Cardiac atrium fibroblast (primary cell): ENCODE results near the gene TMEM254. TPM values are rescaled to one million over a fixed set of nuclear protein-coding genes. Genes with fewer than 3 reads are reported as not detected.

Source experiments
- total RNA-seq: library from RNA; depleted of rRNA; stranded (reverse); fragments of >200 nt; gene quantifications from 2 replicates; pipeline ENCODE4 v1.2.3, GENCODE V29; 2015

Gene TMEM254, protein sequence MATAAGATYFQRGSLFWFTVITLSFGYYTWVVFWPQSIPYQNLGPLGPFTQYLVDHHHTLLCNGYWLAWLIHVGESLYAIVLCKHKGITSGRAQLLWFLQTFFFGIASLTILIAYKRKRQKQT
- 11.7 and 17.7 TPM in 2 replicates for total RNA-seq

DNA sequence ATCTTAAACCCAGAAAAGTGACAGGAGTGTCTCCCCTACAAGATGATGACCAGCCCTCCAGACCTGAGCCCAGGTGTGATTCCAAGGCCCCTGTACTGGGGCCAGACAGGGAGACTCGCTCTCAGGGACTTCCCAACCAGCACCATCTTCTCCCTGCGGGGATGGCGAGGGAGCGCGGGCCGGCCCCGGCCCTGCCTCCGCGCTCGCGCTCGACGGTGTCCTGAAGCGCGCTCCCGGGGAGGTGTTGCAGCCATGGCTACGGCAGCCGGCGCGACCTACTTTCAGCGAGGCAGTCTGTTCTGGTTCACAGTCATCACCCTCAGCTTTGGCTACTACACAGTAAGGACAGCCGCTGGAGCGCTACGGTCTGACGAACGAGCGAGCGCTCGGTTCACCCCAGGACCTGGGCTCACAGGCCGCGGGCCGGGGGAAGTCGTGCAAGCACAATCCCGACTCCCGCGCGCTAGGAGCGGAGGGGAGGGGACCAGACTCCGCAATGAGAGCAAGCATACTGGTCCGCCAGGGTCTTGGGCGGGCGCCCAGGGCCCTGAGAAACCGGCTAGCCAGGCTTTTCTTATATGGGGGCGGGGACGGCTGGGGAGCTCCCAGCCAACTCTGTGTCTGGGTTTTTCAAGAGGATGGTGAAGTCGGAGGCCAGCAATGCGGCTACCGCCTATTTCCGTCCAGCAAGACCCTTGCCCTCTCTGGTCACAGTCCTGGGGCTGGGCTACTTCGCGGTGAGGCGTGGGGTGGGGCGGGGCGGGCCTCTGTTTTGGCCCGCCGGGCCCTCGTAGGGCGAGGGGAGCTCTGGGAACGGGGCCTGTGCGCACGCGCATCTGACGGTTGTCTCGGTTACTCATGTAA is at the start of gene TMEM254:
TSS of gene TMEM254 (plus strand) at position 218 of the 864 bp plus-strand sequence. CDS start at position 253, 35 bp downstream.

DNA sequence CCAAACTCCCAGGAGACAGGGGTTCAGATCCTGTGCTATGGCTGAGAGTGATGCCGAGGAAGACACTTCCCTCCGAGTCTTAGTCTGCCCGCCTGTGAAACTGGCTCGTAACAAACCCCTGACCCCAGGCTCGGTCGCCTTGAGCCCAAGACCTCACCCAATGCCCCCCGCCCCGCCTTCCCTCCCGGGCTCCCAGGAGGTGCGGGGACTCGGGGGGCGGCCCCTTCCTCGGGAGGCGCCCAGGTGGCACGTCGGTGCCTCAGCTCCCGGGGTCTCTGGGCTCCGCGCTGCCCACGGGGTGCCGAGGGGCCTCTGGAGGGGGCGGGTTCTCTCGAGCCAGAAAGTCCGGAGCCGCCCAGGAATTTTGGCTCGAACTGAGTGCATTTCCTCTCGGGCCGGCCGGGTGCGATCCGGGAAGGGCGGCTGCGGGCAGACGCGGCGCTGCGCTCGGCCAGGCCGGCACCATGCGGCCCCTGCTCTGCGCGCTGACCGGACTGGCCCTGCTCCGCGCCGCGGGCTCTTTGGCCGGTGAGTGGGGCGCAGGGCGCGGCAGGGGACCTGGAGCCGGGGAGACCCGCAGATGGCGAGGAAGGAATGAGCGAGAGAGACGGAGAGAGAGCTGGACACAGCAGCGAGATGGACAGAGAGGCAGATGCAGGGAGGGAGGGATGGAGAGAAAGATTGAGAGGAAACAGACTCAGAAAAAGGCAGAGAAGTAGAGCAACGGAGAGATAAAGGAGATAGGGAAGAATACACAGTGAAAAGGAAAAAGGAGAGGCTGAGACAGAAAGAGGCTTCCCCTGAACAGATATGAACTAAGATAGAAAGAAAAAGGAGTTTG is 54.1 kb downstream of the TMEM254 start, which contains the start of gene PLAC9:
TSS of gene PLAC9 (plus strand) at position 432 of the 841 bp plus-strand sequence. CDS start at position 465, 33 bp downstream.

Other genes starting within 250 kb of the TMEM254 start
- gene SFTPD, start 129.6 kb upstream of the TMEM254 start, total RNA-seq = 0.36 TPM in 1 of 2 replicates, not detected in the other
- 89.7 and 128 TPM in 2 replicates for gene PLAC9, start 54.1 kb downstream of the TMEM254 start, total RNA-seq
- gene ANXA11, start 126.9 kb downstream of the TMEM254 start, total RNA-seq = 122 and 129 TPM in 2 replicates
- gene MAT1A, start 211.0 kb downstream of the TMEM254 start, total RNA-seq = not detected in 2 replicates